Right ventricle myocardium superior (tissue), 1 donor: ENCODE data around the gene TMEM132E. TPM values are rescaled to one million over a fixed set of nuclear protein-coding genes. Genes with fewer than 3 reads are reported as not detected.
A peak's percentile ranks its signal among the peaks of the same experiment; 100 is the strongest.
"Not testable (repeated sequence)": the region's sequence is repeated elsewhere in the genome, so short reads cannot be mapped to it uniquely, and the experiment has no call there.

ENCODE experiments used
- ATAC-seq: fragments of 200-7000 bp; cut with Tn5 transposase; one replicate; pipeline ENCODE4 v1.9.1; 2020; ENCODE audit warnings: mild to moderate bottlenecking; ENCODE audit not compliant: poor library complexity
- DNase-seq: peaks from one replicate; pipeline ENCODE4 v3.0.0-alpha.2; 2020
- intact Hi-C: fragments of 100-400 bp; cut with DNase I; formaldehyde crosslinking; loops from one replicate; pipeline ENCODE4 v1.11.2; 2022
- long read RNA-seq: library from polyadenylated mRNA; unstranded; transcript quantifications from one replicate; pipeline ENCODE4 v2.0.0, GENCODE V29; 2021
- total RNA-seq: library from RNA; stranded (reverse); fragmentation: NEBNext Ultra II Directional; extraction: Animal tissue kit (Norgen Biotek cat#: 25700); gene quantifications from one replicate; pipeline ENCODE4 v1.2.1, GENCODE V29; 2021
- donor health status: DM: no; HTN: yes; CAD: no; lungs with severe emphysema.

Gene TMEM132E
- not detected for total RNA-seq
- long read RNA-seq, partial matches to known transcripts, result 1 of 1 reads
- long read RNA-seq, other reads (novel, unspliced or antisense), result 0 of 1 reads

DNA sequence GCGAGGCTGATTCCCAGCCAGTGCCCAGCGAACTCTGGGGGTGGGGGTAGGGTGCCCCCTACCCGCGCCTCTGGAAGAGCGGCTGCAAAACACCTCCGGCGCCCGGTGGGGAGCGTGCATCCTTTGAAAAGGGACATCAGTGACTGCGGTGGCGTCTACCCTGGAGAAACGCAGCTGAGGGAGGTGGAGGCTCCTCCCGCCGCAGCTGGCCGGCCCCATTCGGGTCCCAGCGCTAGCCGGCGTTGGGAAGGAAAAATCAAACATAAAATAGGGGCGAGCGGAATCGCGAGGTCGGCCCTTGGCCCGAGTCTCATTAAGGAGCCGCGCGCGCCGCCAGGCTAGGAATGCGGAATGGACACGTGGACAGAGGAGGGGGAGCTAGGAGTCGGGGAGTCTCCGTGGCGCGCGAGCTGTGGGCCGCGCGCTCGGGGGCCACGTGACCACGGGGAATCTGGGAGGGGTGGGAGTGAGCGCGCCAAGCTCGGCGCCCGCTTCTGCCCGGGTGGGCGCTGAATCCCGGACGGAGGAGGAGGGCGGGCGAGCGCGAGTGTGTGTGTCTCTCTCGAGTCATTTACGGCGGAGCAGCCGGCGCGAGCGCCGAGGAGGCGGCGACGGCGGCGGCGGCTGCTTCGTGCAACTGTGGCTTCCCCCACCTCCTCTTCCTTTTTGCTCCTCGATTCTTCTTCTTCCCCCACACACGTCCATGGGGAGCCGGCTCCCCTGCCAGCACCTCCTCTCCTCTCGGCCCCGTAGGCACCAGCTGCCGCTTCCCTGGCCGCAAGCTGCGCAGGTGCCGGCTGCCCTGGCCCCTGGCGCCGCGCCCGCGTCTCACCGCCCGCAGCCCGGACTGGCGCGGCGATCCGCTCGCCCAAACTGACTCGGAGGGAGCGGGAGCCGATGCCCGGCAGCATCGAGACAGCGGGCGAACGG lies at the start of gene TMEM132E:
Gene TMEM132E (plus strand): TSS at position 566 of the 930 bp plus-strand sequence. CDS start 1,495 bp downstream, outside the sequence.
- intact Hi-C loops, result no loop called here
- ATAC-seq (peak; percentile 77), DNase-seq (peak; percentile 49)

DNA sequence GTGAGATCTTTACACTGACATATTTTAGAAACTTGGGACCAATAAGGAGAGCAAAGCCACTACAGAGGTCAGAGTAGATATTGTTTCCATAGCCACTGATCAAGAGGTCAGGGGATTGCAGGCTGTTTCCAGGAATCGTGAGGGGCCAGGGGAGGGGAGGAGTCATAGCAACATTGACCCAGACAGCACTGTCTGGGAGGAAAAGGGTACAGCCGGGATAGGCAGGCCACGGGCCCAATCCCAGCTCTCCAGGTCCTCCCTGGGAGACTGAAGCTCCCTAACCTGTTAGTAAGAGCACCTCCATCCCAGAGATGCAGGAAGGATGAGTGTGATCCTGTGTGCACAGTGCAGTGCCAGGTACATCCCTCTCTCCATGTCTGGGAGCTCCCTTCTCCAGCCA lies 48.5 kb upstream of the TMEM132E start:
- DNase-seq, result no peak
- intact Hi-C loops, result no loop called here

GRCh38 chr17:34532281-34533065 lies 46.9 kb upstream of the TMEM132E start:
- intact Hi-C loops, result no loop called here
- no peak for ATAC-seq
- DNase-seq, result no peak

More for the DNA sequence above, 48.5 kb upstream of the TMEM132E start:
- no peak for ATAC-seq

DNA sequence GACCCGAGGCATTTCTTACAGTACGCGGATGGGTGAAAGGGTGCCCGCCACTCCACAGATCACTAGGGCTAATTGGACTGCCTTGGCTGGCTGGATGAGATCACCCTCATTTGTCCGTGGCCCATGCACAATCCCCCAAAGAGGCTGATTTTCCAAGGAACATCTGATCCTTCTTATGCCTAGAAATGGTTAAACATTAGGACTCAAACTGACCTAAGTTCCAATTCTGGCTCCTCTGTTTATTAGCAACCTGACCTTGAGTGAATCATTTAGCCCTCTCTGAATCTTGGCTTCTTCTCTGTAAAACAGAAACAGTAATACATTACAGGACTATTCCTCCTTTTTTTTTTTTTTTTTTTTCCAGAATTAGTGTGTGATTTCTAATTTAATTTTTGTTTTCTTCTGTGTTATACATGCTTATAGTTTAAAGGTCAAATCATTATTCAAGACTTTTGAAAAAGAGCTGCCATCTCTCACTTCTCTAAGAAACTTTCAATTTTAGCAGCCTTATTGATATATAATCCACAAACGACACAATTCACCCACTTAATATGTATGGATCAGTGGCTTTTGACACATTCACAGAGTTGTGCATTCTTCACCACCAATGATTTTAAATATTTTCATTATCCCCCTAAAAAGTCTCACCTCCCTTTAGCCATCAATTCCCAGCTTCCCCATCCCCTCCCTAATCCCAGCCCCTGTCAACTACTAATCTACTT lies 45.4 kb upstream of the TMEM132E start:
- intact Hi-C loops, result no loop called here
- DNase-seq (no peak), ATAC-seq (no peak)

DNA sequence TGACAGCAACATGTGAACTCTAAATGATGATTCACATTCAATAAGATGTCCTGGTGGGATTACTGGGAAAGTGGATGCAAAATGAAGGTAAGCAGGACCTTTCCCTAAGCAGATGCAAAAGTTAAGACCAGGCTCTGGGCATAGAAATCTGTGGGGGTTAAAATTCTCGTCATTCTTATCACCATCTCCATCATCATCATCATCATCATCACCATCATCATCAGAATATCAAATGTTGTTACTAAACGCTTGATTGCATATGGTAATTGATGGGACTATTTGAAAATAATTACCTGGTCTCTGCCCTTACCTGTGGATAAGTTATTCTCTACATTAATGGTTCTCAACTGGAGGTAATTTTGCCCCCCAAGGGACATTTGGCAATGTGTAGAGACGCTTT lies 41.9 kb upstream of the TMEM132E start:
- no peak for DNase-seq
- intact Hi-C loops, result no loop called here
- ATAC-seq, result no peak

- DNase-seq, intact Hi-C loops, ATAC-seq: not testable (repeated sequence)
These were observed 40.8 kb upstream of the TMEM132E start for GRCh38 chr17:34538582-34538981.

GRCh38 chr17:34539881-34540280 lies 39.5 kb upstream of the TMEM132E start:
- ATAC-seq (no peak), DNase-seq (no peak)
- intact Hi-C loops, result loop anchor here (5.0 kb wide), 2 partner anchors 97 to 582 kb away; partner anchors contain the start of gene FNDC8

GRCh38 chr17:34542700-34543336 lies 36.6 kb upstream of the TMEM132E start:
- DNase-seq (no peak), ATAC-seq (no peak)
- intact Hi-C loops, result loop anchor here (5.0 kb wide), 2 partner anchors 94 to 579 kb away; partner anchors contain the start of gene FNDC8

- ATAC-seq (no peak), DNase-seq (no peak)
- intact Hi-C loops, result no loop called here
These were observed 31.8 kb upstream of the TMEM132E start for GRCh38 chr17:34547453-34548063.

DNA sequence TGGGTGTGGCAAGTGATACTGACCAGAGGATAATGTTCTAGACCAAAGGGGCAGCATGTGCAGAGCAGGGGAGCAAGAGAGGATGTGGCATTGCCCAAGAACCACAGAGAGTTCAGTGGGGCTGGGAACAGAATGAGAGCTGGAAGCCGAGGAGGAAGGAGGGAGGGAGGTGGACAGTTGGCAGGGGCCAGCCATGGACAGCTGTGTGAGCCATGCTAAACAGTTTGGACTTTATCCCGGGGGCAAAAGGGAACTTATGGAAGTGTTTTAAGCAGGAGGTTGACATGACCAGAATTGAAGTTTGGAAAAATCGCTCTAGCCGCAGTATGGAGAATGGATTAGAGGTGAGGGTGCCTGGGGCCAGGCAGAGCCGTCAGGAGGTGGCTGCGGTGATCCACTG lies 29.4 kb upstream of the TMEM132E start:
- no peak for ATAC-seq
- no peak for DNase-seq
- intact Hi-C loops, result no loop called here

GRCh38 chr17:34553907-34554306 lies 25.5 kb upstream of the TMEM132E start:
- DNase-seq (no peak), ATAC-seq (no peak)
- intact Hi-C loops, result no loop called here

GRCh38 chr17:34556384-34556783 lies 23.0 kb upstream of the TMEM132E start:
- ATAC-seq (no peak), DNase-seq (no peak)
- intact Hi-C loops, result no loop called here

DNA sequence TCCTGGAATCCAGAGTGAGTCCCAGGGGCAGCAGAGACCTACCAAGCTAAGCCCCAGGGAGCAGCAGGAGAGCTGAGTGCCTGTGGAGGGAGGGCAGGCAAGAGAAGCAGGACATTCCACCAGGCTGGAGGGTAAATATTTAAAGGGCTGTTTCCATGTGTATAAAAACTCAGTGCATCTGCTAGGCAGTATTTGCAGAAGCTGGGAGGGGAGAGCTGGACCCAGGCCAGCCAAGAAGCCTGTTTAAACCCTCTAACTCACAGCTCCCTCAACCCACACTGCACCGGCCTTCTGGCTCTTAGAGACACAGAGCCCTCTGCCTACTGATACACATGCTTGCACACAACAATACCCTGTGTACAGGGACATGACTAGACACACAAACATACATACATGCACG lies 22.5 kb upstream of the TMEM132E start:
- intact Hi-C loops, result no loop called here
- ATAC-seq (no peak), DNase-seq (no peak)

GRCh38 chr17:34561328-34561727 lies 18.1 kb upstream of the TMEM132E start:
- DNase-seq (no peak), ATAC-seq (no peak)
- intact Hi-C loops, result no loop called here

DNA sequence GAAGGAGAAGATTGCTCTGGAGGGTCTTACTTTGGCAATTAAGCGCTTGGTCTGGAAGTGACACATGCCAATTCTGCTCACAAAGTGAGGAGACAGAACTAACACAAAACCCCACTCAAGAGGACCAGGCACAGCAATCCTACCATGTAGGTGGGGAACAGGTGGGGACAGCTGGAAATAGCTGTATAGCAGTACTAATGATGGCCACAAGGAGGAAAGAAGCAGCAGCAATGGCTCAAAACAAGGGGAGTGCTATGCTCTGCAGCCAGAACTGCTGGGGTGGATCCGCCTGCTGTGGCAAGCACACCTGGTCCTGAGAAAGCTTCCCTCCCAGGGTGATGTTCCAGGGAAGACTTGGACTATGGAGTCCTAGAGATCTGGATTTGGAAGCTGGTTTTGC lies 17.0 kb upstream of the TMEM132E start:
- no peak for ATAC-seq
- intact Hi-C loops, result no loop called here
- no peak for DNase-seq

DNA sequence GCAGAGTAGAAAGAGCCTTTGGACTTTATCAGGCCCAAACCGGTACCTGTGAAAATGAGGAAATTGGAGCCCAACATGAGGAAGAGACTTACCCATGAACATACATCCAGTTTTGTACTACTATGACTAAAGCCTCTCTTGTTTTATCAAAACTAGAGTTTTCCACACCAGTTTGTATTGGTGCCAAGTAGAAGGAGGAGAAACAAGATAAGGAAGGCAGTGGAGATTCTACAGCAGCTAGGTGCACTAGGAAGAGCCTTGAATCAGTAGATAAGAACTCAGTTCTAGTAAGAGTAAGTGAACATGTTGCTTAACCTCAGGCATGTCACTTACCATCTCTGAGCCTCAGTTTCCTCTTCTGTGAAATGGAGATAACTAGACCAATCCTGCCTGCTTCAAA lies 13.7 kb upstream of the TMEM132E start:
- intact Hi-C loops, result no loop called here
- DNase-seq (no peak), ATAC-seq (no peak)

GRCh38 chr17:34566201-34566600 lies 13.2 kb upstream of the TMEM132E start:
- intact Hi-C loops, result no loop called here
- DNase-seq, result no peak

DNA sequence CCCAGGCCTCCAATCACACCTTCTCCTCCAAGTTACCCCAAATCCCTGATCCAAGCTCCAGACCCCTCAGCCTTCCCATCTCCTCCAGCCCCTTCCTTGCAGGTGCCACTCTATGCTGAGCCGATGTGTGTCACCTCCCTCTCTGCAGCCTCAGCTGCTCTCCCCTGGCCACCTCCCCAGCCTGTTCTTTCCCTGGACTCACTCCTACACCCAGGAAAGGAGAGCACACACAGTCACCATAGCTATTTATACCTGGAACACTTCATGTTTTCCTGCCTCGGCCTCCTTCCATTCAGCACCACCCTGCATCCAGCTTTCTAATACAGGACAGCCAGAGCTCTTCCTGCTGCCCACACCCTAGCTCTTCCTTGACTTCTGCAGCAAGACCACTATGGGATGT lies 12.5 kb upstream of the TMEM132E start:
- intact Hi-C loops, result no loop called here
- DNase-seq (no peak), ATAC-seq (no peak)

More at GRCh38 chr17:34566201-34566600, 13.2 kb upstream of the TMEM132E start:
- ATAC-seq, result no peak
